Body of pancreas (tissue), 4 donors: ENCODE results near the gene CASZ1. TPM values are rescaled to one million over a fixed set of nuclear protein-coding genes. Genes with fewer than 3 reads are reported as not detected.

Source experiments
- ATAC-seq: fragments of 150-250 bp; one replicate; pipeline ENCODE4 v1.9.1; 2016
- DNase-seq, 4 donors: peaks; one replicate each; pipeline ENCODE4 v3.0.0-alpha.2; 2019
- H3K27ac ChIP-seq, 4 donors: fragments of 200-600 bp; sonication (generic); 1 replicate in 3 of 4; 2 replicates in 1 of 4; pipeline versions ENCODE4 v1.5.1 to v1.6.1; 2016 to 2019; ENCODE audit warnings: mild to moderate bottlenecking in 1 of 4, mixed read lengths in 1 of 4, moderate library complexity in 1 of 4
- H3K27me3 ChIP-seq, 2 donors: fragments of 200-600 bp; sonication (generic); one replicate each; pipeline ENCODE4 v1.6.0; 2016; ENCODE audit warnings: mild to moderate bottlenecking in 1 of 2
- H3K36me3 ChIP-seq, 2 donors: fragments of 200-600 bp; sonication (generic); replicated peaks in 1 of 2; 2 replicates each; pipeline ENCODE4 v1.5.1; 2016; ENCODE audit warnings: low read depth in 2 of 2; ENCODE audit not compliant: insufficient read depth in 1 of 2
- H3K4me1 ChIP-seq: fragments of 200-600 bp; sonication (generic); one replicate; pipeline ENCODE4 v1.6.0; 2016
- H3K4me3 ChIP-seq, 2 donors: fragments of 200-600 bp; sonication (generic); 1 replicate in 1 of 2; 2 replicates in 1 of 2; pipeline ENCODE4 v1.5.1; 2016 to 2019
- H3K9me3 ChIP-seq, 3 donors: fragments of 200-600 bp; sonication (generic); 1 replicate in 2 of 3; 2 replicates in 1 of 3; pipeline ENCODE4 v1.5.1; 2016
- POLR2A ChIP-seq, 3 donors: fragments of 450-650 bp; IDR thresholded peaks; one replicate each; pipeline ENCODE4 v1.6.1; 2016; ENCODE audit warnings: antibody characterized with exemption in 3 of 3, mild to moderate bottlenecking in 2 of 3
- WGBS, 2 donors: methylation state at CpG; one replicate each; pipeline ENCODE4 v1.1.5; 2017; 5-methylcytosine and 5-hydroxymethylcytosine counted together
- intact Hi-C: fragments of 100-400 bp; cut with DNase I; formaldehyde crosslinking; loops from one replicate; pipeline ENCODE4 v1.15.1; 2023
- total RNA-seq, 2 donors: library from RNA; depleted of rRNA; stranded (reverse); fragments of >200 nt; gene quantifications; one replicate each; pipeline ENCODE4 v1.1.0, GENCODE V29; 2016
- TF ChIP-seq, protein P1 (sequence below), 7 experiments: fragments of 450-650 bp in 4 of 7; fragments of 200-600 bp in 3 of 7; sonication (generic) in 3 of 7; IDR thresholded peaks; one replicate each; pipeline ENCODE4 v1.5.1; 2016 to 2019; ENCODE audit warnings: antibody characterized with exemption in 7 of 7

CASZ1 gene
- total RNA-seq, 2 donors from 2014 or later, result 9.3 to 14.2 TPM

DNA sequence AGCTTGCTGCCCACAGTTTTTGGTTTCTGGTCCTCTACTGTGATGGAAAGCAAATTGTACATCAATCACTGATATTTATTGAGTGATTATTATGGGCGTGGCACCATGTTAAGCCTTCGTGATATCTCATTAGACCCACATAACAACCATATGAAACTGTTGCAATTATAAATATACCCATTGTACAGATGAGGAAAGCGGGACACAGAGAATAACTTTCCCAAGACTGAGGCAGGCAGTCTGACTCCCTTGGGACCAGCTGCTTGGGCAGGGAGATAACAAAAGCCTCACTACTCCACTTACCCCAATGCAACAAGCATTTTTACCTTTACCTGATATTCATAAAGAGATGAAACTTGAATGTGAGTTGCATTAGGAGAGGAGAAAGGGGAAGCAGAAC is 4.3 kb upstream of the CASZ1 start:
- H3K36me3 ChIP-seq, result no peaks in the 10 kb centered on the region
- ATAC-seq (no peak), DNase-seq (no peak)
- no peak overlapping the region for H3K4me3 ChIP-seq
- intact Hi-C loops, result no loop called here
- TF ChIP-seq, protein P1, sequence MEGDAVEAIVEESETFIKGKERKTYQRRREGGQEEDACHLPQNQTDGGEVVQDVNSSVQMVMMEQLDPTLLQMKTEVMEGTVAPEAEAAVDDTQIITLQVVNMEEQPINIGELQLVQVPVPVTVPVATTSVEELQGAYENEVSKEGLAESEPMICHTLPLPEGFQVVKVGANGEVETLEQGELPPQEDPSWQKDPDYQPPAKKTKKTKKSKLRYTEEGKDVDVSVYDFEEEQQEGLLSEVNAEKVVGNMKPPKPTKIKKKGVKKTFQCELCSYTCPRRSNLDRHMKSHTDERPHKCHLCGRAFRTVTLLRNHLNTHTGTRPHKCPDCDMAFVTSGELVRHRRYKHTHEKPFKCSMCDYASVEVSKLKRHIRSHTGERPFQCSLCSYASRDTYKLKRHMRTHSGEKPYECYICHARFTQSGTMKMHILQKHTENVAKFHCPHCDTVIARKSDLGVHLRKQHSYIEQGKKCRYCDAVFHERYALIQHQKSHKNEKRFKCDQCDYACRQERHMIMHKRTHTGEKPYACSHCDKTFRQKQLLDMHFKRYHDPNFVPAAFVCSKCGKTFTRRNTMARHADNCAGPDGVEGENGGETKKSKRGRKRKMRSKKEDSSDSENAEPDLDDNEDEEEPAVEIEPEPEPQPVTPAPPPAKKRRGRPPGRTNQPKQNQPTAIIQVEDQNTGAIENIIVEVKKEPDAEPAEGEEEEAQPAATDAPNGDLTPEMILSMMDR (IDR thresholded peaks at IDR 0.05), result no peak
- TF ChIP-seq POLR2A (IDR thresholded peaks at IDR 0.05), result no peak
- H3K9me3 ChIP-seq, result no peaks in the 10 kb centered on the region
- no peaks in the 10 kb centered on the region for H3K27me3 ChIP-seq
- no peak overlapping the region for H3K27ac ChIP-seq
- 64 to 77% methylated on average over 3 of the region's 3 CpGs for WGBS, 2 donors
- peaks cover 5% of the 10 kb centered on the region for H3K4me1 ChIP-seq

DNA sequence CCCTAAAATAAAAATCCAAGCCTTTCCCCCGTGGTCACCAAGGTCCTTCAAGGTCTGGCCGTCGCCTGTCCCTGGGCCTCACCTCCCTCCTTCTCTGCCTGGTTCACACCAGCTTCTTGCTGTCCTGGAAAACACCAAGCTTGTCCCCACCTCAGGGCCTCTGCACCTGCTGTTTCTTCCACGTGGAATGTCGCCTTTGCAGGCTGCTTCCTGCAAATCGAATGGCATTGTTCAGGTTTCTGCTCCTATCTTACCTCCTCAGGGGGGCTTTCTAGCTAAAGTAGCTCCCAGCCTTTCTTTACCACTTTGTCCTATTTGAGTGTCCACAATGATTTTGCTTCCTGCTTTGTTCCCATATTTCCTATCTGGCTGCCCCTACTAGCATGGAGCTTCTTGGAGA is 3.3 kb upstream of the CASZ1 start:
- ATAC-seq, result no peak
- intact Hi-C loops, result no loop called here
- Histone ChIP-seq H3K36me3 (no peaks in the 10 kb centered on the region), H3K27me3 (no peaks in the 10 kb centered on the region), H3K4me1 (peaks cover 5% of the 10 kb centered on the region), H3K4me3 (no peak overlapping the region), H3K27ac (no peak overlapping the region), H3K9me3 (no peaks in the 10 kb centered on the region)
- WGBS, 2 donors, result 45 to 46% methylated on average over 6 of the region's 6 CpGs
- DNase-seq, result no peak
- TF ChIP-seq POLR2A (IDR thresholded peaks at IDR 0.05), result no peak
- TF ChIP-seq, protein P1 (IDR thresholded peaks at IDR 0.05), result no peak

DNA sequence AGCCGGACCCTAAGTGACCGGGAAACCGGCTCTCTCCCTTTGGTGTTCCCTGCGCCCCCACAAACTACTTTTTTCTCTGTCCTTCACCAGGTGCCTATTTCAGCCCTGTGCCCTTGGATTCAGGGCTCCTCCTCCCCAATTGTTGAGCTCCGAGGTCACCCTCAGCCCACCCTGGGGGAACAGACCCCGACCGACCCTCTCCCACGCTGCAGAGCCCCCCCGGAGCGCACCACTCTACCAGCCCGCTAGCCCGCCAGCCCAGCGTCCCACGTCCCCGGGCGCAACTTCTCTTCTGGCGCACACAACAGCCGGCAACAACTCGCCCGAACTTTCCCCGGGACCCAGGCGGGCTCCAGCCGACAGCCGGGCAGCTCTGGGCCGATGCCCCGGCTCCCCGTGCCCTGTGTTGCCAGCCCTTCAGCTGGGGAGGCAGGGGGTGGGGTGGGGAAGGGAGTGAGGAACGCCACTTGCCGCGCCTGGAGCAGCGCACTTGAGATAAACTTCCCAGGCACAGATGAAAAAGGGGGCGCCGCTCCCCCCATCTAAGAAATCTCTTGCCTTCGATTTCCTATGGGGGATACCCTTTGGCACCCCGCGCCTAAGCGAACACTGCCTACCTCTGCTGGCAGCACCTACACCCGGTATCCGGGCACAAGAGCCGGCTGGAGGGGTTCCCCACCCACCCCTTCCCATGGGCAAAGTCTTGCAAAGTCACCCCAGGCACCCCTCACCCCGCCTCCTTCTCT is 997 bp downstream of the CASZ1 start:
- TF ChIP-seq, protein P1 (IDR thresholded peaks at IDR 0.05), result no peak
- peak in 1 of 3 donors; percentile 13 for TF ChIP-seq POLR2A (IDR thresholded peaks at IDR 0.05)
- DNase-seq, result peak in 2 of 4 donors; percentile 35 to 53

DNA sequence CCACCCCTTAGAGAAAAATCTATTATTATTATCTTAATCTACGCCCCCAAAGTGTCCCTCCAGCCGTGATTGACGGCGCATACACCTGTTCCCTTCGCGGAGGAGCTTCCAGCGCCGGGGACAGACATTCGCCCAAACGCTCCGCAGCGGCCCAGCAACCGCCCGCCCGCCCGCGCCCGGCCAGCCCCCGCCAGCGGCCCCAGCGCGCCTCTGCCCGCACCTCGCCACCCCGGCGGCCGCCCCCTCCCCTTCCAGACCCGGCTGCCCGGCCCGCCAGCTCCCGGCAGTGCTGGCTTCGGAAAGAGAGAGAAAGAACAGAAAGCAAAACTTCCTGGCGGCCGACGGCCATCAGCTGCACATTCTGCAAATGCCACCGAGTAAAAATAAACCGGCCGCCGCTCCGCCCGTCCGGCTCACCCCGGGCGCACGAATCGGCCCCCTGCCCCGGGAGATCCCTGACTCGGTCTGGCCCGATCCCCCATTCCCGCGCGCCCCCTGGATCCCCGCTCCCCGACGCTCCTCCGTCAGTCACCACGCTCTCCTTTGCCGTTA is 1.6 kb downstream of the CASZ1 start:
- peak in 2 of 4 donors; percentile 29 to 51 for DNase-seq
- ATAC-seq, result no peak

More for the DNA sequence above, 997 bp downstream of the CASZ1 start:
- intact Hi-C loops, result no loop called here
- Histone ChIP-seq H3K4me1 (peaks cover 32% of the 10 kb centered on the region), H3K27ac (peak overlapping the region in 2 of 4 donors; percentile 78 to 82), H3K36me3 (no peaks in the 10 kb centered on the region), H3K4me3 (peak overlapping the region; percentile 45 to 51), H3K9me3 (no peaks in the 10 kb centered on the region), H3K27me3 (no peaks in the 10 kb centered on the region)
- no peak for ATAC-seq
- 0 to 1% methylated on average over 23 to 40 of the region's 41 CpGs for WGBS, 2 donors

More for the DNA sequence above, 1.6 kb downstream of the CASZ1 start:
- H3K27ac ChIP-seq, result peak overlapping the region in 2 of 4 donors; percentile 27 to 55
- WGBS, 2 donors, result 0% methylated on average over 20 to 43 of the region's 58 CpGs
- intact Hi-C loops, result no loop called here
- H3K4me3 ChIP-seq, result peak overlapping the region; percentile 45 to 51
- no peaks in the 10 kb centered on the region for H3K27me3 ChIP-seq
- H3K9me3 ChIP-seq, result no peaks in the 10 kb centered on the region
- no peaks in the 10 kb centered on the region for H3K36me3 ChIP-seq
- peaks cover 32% of the 10 kb centered on the region for H3K4me1 ChIP-seq
- TF ChIP-seq POLR2A (IDR thresholded peaks at IDR 0.05), result peak in 1 of 3 donors; percentile 0
- TF ChIP-seq, protein P1 (IDR thresholded peaks at IDR 0.05), result no peak
